K562 (cell line): ENCODE results near the gene RHEBL1. TPM values are rescaled to one million over a fixed set of nuclear protein-coding genes. Genes with fewer than 3 reads are reported as not detected.

Source experiments
- ATF1 ChIP-seq, 2 experiments: fragments of 450-650 bp in 1 of 2; IDR thresholded peaks; 2 replicates each; pipeline ENCODE4 v1.6.1; 2016; ENCODE audit warnings: missing compliant biosample characterization in 1 of 2, missing genetic modification characterization in 1 of 2
- CCNT2 ChIP-seq: IDR thresholded peaks from 2 replicates; pipeline ENCODE4 v1.6.1; 2011; ENCODE audit warnings: borderline replicate concordance, low read depth, mild to moderate bottlenecking, moderate library complexity, mixed read lengths, low read length; ENCODE audit not compliant: insufficient read length; ENCODE audit errors: extremely low read depth
- CREM ChIP-seq: IDR thresholded peaks from 2 replicates; pipeline ENCODE4 v1.6.1; 2014; ENCODE audit warnings: antibody characterized with exemption, low read depth
- DDX20 ChIP-seq: fragments of 450-650 bp; IDR thresholded peaks from 2 replicates; pipeline ENCODE4 v1.6.1; 2016; ENCODE audit warnings: missing genetic modification characterization, low read depth, mild to moderate bottlenecking, missing compliant biosample characterization, moderate library complexity
- EP400 ChIP-seq: fragments of 450-650 bp; IDR thresholded peaks from 2 replicates; pipeline ENCODE4 v1.6.1; 2017; ENCODE audit warnings: antibody characterized with exemption, mild to moderate bottlenecking, moderate library complexity
- GABPB2 ChIP-seq: fragments of 250-450 bp; sonication (Bioruptor Pico); conservative IDR thresholded peaks from 2 replicates; pipeline ENCODE4 v1.5.1; 2021; ENCODE audit warnings: mild to moderate bottlenecking
- HDGF ChIP-seq: fragments of 450-650 bp; IDR thresholded peaks from 2 replicates; pipeline ENCODE4 v1.6.1; 2016
- MIER1 ChIP-seq: fragments of 450-650 bp; IDR thresholded peaks from 2 replicates; pipeline ENCODE4 v1.6.1; 2016; ENCODE audit warnings: antibody characterized with exemption, mild to moderate bottlenecking, low read depth
- NRF1 ChIP-seq, 2 experiments: fragments of 450-650 bp; IDR thresholded peaks in 1 of 2; conservative IDR thresholded peaks in 1 of 2; 2 replicates each; pipeline ENCODE4 v1.6.1; 2014; ENCODE audit warnings: mild to moderate bottlenecking in 2 of 2
- PML ChIP-seq: IDR thresholded peaks from 2 replicates; pipeline ENCODE4 v1.6.1; 2012; ENCODE audit warnings: low read length, inconsistent platforms
- POLR2G ChIP-seq: fragments of 200-400 bp; formaldehyde crosslinking; IDR thresholded peaks from 2 replicates; pipeline ENCODE4 v1.6.1; 2017; ENCODE audit warnings: low read depth, mild to moderate bottlenecking, antibody characterized with exemption, low read length, moderate library complexity
- POLR3G ChIP-seq: IDR thresholded peaks from 2 replicates; pipeline ENCODE4 v1.6.1; 2011; ENCODE audit not compliant: insufficient read length, insufficient replicate concordance; ENCODE audit errors: extremely low read depth
- SAP30 ChIP-seq: fragments of 200-600 bp; sonication (generic); IDR thresholded peaks from 2 replicates; pipeline ENCODE4 v1.6.1; 2012; ENCODE audit warnings: borderline replicate concordance, low read depth, mild to moderate bottlenecking, moderate library complexity, low read length, control low read depth, inconsistent platforms; ENCODE audit not compliant: insufficient read depth, poor library complexity, severe bottlenecking
- SIN3B ChIP-seq: fragments of 450-650 bp; IDR thresholded peaks from 2 replicates; pipeline ENCODE4 v1.6.1; 2017; ENCODE audit warnings: low read depth, mild to moderate bottlenecking, moderate library complexity
- SP1 ChIP-seq: sonication (generic); formaldehyde crosslinking; IDR thresholded peaks from 2 replicates; pipeline ENCODE4 v1.8.1; 2022; ENCODE audit warnings: mild to moderate bottlenecking, missing genetic modification reagents
- SP2 ChIP-seq: IDR thresholded peaks from 2 replicates; pipeline ENCODE4 v1.6.1; 2011; ENCODE audit warnings: mild to moderate bottlenecking, low read depth, low read length, moderate library complexity; ENCODE audit not compliant: poor library complexity, severe bottlenecking; ENCODE audit errors: extremely low read depth
- TEAD4 ChIP-seq, 2 experiments: sonication (generic) in 1 of 2; formaldehyde crosslinking in 1 of 2; IDR thresholded peaks; 2 replicates each; pipeline versions ENCODE4 v1.6.1 to v1.8.0; 2012 to 2022; ENCODE audit warnings: borderline replicate concordance in 1 of 2, inconsistent platforms in 1 of 2, low read length in 1 of 2, mild to moderate bottlenecking in 1 of 2, missing genetic modification reagents in 1 of 2
- ZNF507 ChIP-seq: conservative IDR thresholded peaks from 2 replicates; pipeline ENCODE4 v1.6.1; 2017; ENCODE audit warnings: missing genetic modification characterization, missing compliant biosample characterization
- ZNF696 ChIP-seq: fragments of 250-450 bp; sonication (Bioruptor Pico); conservative IDR thresholded peaks from 2 replicates; pipeline ENCODE4 v1.4.0; 2020; ENCODE audit warnings: mild to moderate bottlenecking, moderate library complexity
- polyA plus RNA-seq, 8 experiments: library from polyadenylated mRNA; depleted of rRNA in 4 of 8; stranded (reverse) in 5 of 8; unstranded in 3 of 8; fragments of >200 nt; fragmentation: Nextera tagmentation in 2 of 8; fragmentation: Illumina TruSeq in 1 of 8; extraction: Ambion mirVana in 2 of 8; extraction: Trizol in 1 of 8; gene quantifications; 2 replicates each; pipeline versions ENCODE4 v1.2.1 to v1.2.3, GENCODE V29; 2011 to 2014; ENCODE audit warnings: inconsistent platforms in 1 of 8, missing spikeins in 1 of 8
- total RNA-seq, 7 experiments: library from RNA; depleted of rRNA in 6 of 7; stranded (reverse); fragments of >200 nt in 6 of 7; fragmentation: Illumina TruSeq in 2 of 7; extraction: Trizol in 2 of 7; gene quantifications; 2 replicates each; pipeline versions ENCODE4 v1.2.1 to v1.2.3, GENCODE V29; 2011 to 2021; ENCODE audit warnings: low replicate concordance in 1 of 7
- TF ChIP-seq, protein P1 (sequence below): IDR thresholded peaks from 2 replicates; pipeline ENCODE4 v1.6.1; 2012; ENCODE audit warnings: low read depth, low read length, improper control_type of control experiment, borderline replicate concordance
- TF ChIP-seq, protein P2 (sequence below), 2 experiments: IDR thresholded peaks in 1 of 2; conservative IDR thresholded peaks in 1 of 2; 2 replicates each; pipeline ENCODE4 v1.6.1; 2016; ENCODE audit warnings: low read depth in 2 of 2, mild to moderate bottlenecking in 1 of 2, missing compliant biosample characterization in 1 of 2, missing genetic modification characterization in 1 of 2, moderate library complexity in 1 of 2
- TF ChIP-seq, protein P3 (sequence below): fragments of 450-650 bp; IDR thresholded peaks from 2 replicates; pipeline ENCODE4 v1.6.1; 2016; ENCODE audit warnings: low read depth, mild to moderate bottlenecking, moderate library complexity

RHEBL1 gene
- total and polyA plus RNA-seq, 9 of the 15 experiments (the other 6 are each of a cell fraction or from before 2014, with no cell fraction given) = 4.3 to 36.1 (median 8.2) TPM

DNA sequence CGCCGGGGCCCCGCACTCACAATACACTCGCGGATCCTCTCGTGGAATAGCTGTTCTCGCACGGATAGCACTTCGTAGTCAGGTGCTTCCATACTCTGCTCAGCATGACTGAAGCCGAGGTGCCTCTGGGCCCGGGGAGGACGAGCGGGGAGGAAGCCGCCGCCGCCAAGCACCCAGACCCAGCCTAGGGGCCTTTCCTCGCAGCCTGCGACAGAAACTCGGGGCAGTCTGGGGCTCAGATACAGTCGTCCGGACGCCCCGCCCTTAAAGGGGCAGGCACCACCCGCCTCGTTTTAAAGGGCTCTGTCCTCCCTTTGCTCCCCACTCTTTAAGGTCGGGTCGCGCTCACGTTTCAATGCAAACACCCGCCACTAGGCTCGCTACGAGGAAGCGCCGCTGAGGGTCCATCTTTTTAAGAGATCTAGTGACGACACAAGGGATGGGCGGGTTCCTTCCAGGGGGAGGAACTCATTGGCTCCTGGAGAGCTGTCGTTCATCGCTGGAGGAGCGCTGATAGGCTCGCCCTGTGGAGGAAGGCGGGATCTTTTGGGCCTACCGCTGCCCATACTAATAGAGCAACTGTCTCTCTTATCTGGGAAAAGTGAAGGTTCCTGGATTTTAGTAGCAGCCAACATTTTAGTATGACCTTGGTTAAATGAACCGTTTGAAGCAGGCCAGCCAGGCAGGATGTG is 40.8 kb upstream of the RHEBL1 start, which contains the start of gene LMBR1L (continued):
- TF ChIP-seq CCNT2 = peak; percentile 16
- no peak; the same call in 1 of the 2 replicates for TF ChIP-seq PML
- TF ChIP-seq ZNF507 (tag) = no peak
- TF ChIP-seq SP2 = peak; percentile 83
- TF ChIP-seq CREM = peak; percentile 95
- TF ChIP-seq NRF1 (conservative IDR thresholded peaks at IDR 0.05 in 1 of 2, IDR thresholded peaks at IDR 0.05 in 1 of 2) = peak; percentile 62 to 63
- peak; percentile 10; the same call in 1 of the 2 replicates for TF ChIP-seq EP400
- TF ChIP-seq HDGF = no peak
- TF ChIP-seq, protein P1, sequence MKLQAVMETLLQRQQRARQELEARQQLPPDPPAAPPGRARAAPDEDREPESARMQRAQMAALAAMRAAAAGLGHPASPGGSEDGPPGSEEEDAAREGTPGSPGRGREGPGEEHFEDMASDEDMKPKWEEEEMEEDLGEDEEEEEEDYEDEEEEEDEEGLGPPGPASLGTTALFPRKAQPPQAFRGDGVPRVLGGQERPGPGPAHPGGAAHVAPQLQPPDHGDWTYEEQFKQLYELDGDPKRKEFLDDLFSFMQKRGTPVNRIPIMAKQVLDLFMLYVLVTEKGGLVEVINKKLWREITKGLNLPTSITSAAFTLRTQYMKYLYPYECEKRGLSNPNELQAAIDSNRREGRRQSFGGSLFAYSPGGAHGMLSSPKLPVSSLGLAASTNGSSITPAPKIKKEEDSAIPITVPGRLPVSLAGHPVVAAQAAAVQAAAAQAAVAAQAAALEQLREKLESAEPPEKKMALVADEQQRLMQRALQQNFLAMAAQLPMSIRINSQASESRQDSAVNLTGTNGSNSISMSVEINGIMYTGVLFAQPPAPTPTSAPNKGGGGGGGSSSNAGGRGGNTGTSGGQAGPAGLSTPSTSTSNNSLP = no peak
- TF ChIP-seq, protein P2, sequence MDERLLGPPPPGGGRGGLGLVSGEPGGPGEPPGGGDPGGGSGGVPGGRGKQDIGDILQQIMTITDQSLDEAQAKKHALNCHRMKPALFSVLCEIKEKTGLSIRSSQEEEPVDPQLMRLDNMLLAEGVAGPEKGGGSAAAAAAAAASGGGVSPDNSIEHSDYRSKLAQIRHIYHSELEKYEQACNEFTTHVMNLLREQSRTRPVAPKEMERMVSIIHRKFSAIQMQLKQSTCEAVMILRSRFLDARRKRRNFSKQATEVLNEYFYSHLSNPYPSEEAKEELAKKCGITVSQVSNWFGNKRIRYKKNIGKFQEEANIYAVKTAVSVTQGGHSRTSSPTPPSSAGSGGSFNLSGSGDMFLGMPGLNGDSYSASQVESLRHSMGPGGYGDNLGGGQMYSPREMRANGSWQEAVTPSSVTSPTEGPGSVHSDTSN (CRISPR knock-in tag; IDR thresholded peaks at IDR 0.05; ENCODE audit: low read depth) = peak; percentile 56
- TF ChIP-seq, protein P2 (tag; conservative IDR thresholded peaks at IDR 0.05; ENCODE audit: low read depth) = peak; percentile 98
- TF ChIP-seq SIN3B = no peak
- TF ChIP-seq SP1 (CRISPR knock-in tag) = peak; percentile 90
- no peak for TF ChIP-seq TEAD4 (IDR thresholded peaks at IDR 0.05; ENCODE audit: low read length)
- no peak for TF ChIP-seq TEAD4 (CRISPR knock-in tag; IDR thresholded peaks at IDR 0.05; ENCODE audit: borderline replicate concordance)
- TF ChIP-seq ATF1 (CRISPR knock-in tag; IDR thresholded peaks at IDR 0.05) = peak; percentile 47; the same call in 1 of the 2 replicates
- peak; percentile 97 for TF ChIP-seq ATF1 (tag; IDR thresholded peaks at IDR 0.05)
- TF ChIP-seq POLR3G = no peak
- TF ChIP-seq, protein P3, sequence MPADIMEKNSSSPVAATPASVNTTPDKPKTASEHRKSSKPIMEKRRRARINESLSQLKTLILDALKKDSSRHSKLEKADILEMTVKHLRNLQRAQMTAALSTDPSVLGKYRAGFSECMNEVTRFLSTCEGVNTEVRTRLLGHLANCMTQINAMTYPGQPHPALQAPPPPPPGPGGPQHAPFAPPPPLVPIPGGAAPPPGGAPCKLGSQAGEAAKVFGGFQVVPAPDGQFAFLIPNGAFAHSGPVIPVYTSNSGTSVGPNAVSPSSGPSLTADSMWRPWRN = no peak
- peak; percentile 10 for TF ChIP-seq SAP30
- no peak for TF ChIP-seq MIER1
- no peak for TF ChIP-seq GABPB2
- TF ChIP-seq DDX20 (tag) = no peak
- TF ChIP-seq ZNF696 (CRISPR knock-in tag) = no peak
- peak; percentile 83 for TF ChIP-seq POLR2G
